ENCODE measurements around the gene ME3.

DNA sequence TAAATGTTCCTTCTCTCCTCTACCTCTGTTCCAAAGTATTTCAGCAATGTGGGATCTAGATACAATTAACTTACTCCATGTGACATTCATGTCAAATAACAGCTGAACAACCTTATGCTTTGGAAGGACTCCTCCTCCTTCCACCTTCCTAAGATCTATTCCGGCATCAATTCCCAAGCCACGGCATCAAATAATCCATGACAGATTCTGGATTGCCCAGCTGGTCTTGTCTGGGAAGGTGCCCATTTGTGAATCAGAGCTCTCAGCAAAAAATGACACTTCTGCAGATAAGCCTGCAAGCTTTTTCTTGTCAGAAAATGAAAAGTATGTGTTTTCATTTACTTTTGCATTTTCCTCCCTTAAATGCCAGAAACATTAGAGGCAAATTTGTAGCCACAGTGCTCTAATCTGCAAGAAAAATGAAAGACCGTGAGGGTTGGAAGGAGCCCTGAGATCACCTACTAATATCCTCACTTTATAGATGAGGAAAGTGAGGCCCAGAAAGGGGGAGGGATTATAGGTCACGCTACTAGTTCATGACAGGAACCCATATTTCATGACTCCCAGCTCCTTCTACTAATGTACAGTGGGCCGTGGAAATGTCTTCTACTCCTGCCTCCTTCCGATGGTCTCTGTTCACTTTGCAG is 124.0 kb downstream of the ME3 start:
- no peak for TF ChIP-seq CTCF (IDR thresholded peaks at IDR 0.05)
- no peak for TF ChIP-seq POLR2AphosphoS5 (IDR thresholded peaks at IDR 0.05; ENCODE audit: low read depth, low read length)
- no peak for TF ChIP-seq REST (IDR thresholded peaks at IDR 0.05; ENCODE audit: insufficient read depth in 1 of 2, low read depth in 2 of 2, low read length in 1 of 2)
